CD4-positive, alpha-beta T cell treated with Interleukin-6 at 100 ng/mL for 8 hours (primary cell): ENCODE results near the gene GALK1.
A peak's percentile ranks its signal among the peaks of the same experiment; 100 is the strongest.
"Not testable (repeated sequence)": the region's sequence is repeated elsewhere in the genome, so short reads cannot be mapped to it uniquely, and the experiment has no call there.

Experiments
- DNase-seq: peaks from one replicate; pipeline ENCODE4 v3.0.0-alpha.2; 2020; ENCODE audit warnings: mixed read lengths, low spot score

GALK1 gene

DNA sequence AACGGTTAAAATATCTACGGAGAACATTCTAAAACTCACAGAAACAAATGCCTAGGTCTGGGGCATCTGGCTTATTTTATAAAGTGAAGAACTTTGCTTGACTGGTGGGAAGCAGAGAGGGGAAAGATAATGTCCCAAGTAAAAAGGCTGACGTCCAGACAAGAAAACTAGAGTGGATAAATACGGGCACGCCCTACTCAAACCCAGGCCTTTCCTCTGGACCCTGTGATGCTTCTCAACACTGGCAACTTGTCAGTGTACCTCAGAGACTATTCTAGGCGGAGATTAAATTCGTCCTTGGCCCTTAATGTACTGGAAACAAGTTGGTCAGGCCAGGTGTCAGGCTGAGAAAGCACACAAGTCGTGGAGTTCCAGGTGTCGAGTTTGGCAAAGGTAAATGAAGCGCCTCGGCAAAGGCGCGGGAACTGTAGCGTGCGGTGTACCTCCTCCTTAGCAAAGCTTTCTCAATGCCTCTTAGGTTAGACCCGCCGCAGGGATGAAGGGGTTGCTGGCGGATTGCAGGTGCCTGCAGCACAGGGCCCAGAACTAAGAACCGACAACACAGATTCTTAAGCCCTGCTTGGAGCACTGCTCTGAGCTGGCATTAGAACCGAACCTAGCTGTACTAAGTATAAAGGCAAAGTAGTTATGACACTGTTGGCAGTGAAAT, 18.9 kb upstream of the GALK1 start:
- DNase-seq: no peak

DNA sequence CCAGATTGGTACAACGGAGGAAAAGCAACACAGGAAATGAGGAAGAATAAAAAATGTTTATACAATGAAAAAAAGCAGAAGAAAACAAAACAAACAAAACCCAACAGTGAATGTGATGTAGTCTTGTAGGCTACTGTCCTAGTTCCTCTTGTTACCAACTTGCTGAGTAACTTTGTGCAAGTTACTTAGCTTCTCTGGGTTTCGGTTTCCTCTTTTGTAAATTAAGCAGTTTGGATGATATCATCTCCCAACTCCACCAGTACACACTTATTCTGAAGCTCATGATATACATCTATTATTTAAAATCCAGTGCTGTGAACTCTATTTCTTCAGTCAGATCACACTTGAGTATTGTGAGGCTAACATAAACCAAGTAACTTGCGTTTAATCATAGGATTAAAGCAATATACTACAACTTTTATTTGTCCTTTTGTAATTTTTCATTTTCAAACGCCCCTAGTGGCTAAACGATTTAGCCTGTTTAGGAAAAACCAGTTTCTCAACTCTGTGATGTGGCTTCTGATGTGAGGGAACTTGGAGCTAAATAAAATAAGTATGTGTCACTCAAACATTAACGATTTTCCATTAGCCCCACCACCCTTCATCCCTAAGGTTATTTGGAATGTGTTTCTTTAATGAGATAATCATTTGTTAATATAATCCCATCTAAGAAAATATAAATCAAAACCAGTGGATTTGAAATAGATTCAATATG, 18.2 kb upstream of the GALK1 start:
- DNase-seq: peak; percentile 56

- no peak for DNase-seq
These were observed 15.2 kb upstream of the GALK1 start for GRCh38 chr17:75779987-75780889.

- DNase-seq: peak; percentile 98
These were observed 14.4 kb upstream of the GALK1 start for GRCh38 chr17:75779250-75779986.

GRCh38 chr17:75778861-75779249, 13.9 kb upstream of the GALK1 start:
- no peak for DNase-seq

DNA sequence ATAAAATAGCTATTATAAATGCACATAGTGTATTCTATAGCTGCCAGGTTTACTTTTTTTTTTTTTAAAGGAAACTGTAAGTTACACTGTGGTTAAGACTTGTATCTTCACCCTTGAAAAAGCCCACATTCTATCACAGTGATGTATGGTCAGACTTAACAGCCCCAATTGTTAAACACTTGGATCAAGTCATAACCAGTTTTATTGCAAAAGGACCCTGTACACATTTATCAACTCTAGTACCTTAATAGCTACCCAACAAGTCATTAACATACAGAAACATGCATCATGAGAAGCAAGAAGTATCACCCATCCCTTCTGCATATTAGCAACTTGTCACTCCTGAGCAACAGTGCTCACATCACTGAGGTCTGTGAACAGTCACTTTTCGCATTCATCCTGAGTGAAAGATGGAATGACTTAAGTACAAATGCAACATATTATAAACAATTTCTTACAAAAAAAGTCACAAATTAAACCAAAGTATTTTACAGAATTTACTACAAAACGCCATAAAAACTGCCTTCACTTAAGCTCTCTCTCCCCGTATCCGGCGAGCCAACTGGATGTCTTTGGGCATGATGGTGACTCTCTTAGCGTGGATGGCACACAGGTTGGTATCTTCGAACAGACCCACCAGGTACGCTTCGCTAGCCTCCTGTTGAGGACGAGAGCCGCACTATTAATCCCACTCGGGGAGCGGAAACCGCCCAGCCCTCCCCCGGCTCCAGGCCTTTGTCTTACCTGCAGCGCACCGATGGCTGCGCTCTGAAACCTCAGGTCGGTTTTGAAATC, 13.3 kb upstream of the GALK1 start:
- DNase-seq: not testable (repeated sequence)

DNA sequence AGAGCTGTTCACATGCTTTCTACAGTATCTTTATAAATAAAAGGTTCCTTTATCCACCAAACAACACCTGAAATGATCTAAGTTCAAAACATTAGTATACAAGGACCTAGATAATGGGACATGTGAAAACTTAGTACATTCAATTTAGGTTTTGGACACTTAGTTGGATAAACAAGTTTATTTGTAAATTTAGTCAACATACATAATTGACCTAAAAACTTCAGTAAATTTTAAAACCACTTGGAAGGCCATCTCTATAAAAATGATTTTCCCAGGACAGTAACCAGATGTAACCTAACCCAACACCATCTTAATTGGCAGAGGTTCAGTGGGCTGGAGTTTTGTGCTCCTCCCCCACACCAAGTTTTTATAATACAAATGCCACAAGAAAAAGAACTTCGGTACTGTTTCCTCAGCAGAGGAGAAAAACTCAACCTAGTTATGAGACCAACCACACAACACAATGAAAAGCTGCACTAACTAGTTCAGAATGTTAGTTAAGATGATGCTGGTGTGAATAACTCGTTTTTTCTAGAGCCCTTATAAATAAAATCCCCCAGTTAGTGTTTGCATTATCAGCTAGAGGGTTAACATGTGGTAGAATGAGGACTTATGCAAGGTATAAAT, 12.4 kb upstream of the GALK1 start:
- DNase-seq: no peak

GRCh38 chr17:75776386-75777295, 11.6 kb upstream of the GALK1 start:
- no peak for DNase-seq

DNA sequence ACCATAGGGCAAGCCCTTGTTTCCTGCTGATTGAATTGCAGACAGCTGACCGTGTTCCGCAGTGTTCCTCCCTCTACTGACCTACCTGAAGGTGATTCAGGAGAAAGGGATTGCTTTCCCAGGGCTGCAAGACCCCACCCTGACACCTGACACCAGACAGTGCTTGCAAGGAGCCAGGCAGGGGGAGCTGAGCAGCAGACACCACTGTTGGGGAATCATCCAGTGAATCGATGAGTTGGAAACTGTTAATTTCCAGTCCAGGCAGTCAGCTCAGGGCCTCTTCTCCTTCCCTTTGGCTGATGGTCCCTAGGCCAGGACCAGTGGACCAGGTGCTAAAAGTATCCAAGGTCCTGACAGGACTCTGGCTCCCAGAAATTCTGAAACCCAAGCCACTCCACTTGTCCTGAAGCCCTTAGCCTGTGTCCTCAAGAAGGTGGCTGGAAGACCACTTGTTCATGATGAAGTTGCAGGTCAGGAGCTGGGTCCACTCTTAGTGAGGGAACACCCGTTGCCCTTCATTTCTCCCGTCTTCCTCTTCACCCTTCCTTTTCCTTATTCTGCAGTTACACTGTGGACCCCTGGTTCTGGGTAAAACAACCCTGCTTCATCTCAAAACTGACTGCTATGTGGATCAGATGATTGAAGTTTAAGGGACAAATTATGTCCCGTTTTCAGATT, 10.1 kb upstream of the GALK1 start:
- DNase-seq: no peak

GRCh38 chr17:75774471-75774990, 9.5 kb upstream of the GALK1 start:
- no peak for DNase-seq

DNA sequence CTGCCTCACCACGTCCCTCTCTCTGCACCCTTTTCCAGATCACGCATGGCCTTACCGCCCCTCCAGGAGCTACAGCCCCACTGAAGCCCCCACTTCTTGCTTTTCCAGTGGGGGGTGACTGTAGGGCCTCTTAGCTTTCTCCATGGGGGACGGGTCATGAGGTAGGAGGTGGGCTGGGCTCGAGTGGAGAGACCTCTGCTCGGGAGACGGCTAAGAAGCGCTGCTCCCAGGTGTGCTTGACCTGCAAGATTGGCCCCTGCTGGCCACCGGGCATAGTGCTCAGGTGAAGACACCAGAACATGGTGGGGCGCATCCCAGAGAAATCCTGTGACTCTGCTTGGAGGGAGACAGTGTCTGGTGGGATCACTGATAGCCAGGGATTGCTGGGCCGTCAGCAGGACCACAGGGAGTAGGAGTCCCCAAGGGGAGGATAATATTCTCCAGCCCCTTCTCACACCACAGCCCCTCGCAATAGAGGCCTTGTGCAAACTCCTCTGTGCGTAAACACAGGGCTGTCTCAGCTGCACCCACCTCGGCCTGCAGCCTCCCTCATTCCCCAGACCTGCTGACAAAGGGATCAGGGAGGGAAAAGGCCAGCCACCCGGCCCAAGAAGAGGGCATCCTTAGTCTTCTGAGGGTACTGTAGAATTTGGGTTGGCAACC, 8.9 kb upstream of the GALK1 start:
- DNase-seq: no peak

DNA sequence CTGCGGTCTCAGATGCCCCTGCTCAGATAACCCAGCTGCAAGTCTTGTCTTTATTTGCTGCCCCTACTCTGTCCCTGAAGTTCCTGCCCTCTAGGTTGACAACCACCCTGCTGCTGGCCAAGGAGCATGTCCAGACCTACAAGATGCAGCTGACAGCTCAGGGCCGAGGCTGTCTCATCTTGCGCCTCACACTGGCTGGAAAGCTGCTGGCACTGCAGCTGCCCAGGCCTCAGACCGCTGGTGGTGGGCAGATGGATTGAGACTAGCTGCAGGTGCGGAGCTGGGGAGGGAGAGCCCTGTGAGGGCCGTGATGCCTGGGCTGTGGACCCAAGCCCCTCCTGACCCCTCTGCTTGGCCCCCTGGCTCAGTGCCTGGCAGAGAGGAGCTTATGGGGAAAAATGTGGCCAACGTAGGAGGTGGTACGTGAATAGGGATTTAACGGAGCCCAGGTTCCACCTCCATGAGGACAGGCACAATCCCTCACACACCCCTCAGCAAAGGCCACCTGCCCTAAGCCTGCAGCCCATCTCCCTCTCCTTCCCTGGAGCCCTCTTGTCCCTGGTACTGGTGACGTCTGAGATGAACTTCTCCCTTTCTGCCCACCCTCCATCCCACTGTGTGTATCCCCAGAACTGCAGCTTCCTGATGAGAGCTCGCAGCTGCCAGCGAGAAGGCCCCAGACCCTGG, 8.3 kb upstream of the GALK1 start:
- no peak for DNase-seq

DNA sequence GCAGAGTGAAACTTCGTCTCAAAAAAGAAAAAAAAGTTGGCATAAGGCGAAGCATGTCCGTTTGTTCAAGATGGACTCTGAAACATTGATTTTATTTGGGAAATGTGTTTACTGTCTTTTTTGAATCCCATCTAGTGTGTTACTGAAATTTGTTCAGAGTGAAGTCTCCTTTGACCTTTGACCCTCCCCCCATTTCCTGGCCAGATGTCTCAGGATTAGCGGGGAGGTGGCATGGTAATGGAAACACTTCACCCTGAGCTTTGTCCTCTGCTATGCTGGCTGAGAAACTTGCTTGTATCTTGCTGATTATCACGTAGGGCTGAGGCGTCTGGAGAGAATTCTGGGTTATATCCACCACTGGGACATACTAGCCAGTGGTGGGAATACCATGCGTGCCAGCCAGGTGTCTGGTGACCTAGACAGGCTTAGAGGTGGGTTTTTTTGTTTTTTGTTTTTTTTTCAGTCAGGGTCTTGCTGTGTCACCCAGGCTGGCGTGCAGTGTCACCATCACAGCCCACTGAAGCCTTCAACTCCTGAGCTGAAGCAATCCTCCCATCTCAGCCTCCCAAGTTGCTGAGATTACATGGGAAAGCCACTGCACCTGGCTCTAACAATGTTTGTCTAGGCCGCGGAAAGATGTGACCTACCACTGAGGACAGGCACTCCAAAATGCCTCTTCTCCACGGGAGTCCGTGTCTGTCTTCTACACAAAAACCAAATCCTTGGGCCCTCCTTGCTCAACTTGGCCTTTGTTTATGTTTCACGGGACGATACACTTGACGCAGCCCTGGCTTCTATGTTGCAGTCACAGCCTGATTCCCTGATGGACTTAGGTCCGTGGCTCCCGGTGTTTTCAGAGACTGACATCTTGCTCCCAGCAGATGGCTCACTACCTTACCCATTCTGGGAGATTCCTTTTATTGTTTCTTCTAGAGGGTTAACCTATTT, 6.6 kb upstream of the GALK1 start:
- no peak for DNase-seq

DNA sequence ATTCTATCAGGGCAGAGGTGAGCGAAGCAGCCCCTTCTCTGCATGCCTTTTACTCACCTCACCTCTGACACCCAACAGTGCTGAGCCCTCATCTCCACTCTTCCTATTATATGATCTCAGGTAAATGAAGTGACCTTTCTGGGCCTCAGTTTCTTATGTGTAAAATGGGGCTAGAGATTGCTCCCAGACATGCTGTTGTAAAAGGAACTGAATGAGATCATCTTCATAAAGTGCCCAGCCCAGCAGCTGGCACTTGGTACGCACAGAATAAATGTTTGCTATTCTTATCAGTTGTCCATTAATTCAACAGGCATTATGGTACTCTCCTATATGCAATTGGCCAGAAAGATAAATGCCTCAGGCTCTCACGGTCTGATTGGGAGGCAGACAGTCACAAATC, 4.5 kb upstream of the GALK1 start:
- DNase-seq: no peak

- DNase-seq: no peak
These were observed 2.9 kb upstream of the GALK1 start for GRCh38 chr17:75767881-75768280.

GRCh38 chr17:75765981-75766380, 989 bp upstream of the GALK1 start:
- DNase-seq: no peak

GRCh38 chr17:75764417-75764710, 628 bp downstream of the GALK1 start:
- no peak for DNase-seq
